GM19455 (cell line): ENCODE results near the gene DDX53.

Experiments
- ATAC-seq: cut with Tn5 transposase; IDR thresholded peaks from one replicate; pipeline ENCODE4 v1.9.1; 2021; ENCODE audit not compliant: unreplicated experiment

The DDX53 gene

DNA sequence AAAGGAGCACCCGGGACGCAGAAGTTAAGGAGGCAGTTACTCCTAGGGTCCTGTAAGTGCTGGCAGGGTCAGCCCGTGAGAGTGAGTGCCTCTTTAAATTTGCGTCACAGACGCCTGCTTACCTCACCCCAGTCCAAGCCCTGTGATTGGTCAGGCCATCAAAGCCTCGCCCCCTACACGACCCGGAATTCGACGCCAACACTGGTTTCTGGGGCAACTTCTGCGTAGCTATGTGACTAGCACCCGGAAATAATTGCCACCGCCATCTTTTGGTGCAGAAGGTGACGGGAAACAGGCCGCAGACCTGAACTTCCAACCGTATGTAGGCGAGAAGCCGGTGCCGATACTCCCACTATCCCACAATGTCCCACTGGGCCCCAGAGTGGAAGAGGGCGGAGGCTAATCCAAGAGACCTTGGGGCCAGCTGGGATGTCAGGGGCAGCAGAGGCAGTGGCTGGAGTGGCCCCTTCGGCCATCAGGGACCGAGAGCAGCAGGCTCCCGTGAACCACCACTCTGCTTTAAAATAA is at the start of gene DDX53:
TSS of gene DDX53 (plus strand) at position 265 of the 528 bp plus-strand sequence. CDS start at position 363, 98 bp downstream.
- no peak for ATAC-seq

DNA sequence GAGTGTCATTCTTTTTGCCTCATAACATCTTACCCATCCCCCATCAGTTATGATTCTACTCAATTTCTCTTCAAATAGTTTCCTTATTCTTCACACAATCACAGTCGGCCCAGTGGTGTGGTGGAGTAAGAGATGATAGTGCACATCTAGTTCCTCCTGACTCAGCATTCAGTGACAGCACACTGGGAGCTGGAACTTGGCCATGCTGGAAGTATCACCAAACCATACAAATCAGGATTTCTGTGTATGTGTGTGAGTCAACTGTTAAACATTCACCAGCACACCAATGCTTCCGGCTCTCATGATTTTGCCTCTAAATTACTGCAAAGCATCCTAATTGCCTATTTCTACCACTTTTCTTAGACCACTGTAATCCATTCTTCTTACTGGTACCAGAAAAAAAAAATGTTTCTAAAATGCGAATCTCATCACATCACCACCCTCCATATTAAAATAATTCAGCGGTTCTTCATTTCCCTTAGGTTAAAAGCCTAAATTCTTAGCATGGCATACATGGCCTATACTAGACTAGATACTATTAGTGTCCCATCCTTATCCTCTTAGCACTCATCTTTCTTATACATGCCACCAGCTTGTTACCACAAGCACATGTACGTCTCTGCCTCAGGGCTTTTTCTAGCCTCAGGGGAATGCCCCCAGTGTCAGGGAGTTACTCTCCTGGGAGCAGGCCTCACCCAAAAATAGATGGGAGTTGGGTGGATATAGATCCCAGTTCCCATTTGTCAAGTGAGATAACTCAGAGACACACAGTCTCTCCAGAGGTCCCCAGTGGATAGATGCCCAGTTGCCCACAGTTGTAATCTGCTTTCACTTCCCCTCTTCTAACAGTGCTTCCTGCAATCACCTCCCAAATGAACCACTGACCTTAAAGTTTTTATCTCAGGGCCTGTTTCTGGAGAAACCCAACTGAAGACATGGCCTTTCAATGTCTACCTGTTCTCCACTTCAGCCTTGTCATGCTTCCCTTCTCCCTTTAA is 49.2 kb upstream of the DDX53 start:
- ATAC-seq: no peak

DNA sequence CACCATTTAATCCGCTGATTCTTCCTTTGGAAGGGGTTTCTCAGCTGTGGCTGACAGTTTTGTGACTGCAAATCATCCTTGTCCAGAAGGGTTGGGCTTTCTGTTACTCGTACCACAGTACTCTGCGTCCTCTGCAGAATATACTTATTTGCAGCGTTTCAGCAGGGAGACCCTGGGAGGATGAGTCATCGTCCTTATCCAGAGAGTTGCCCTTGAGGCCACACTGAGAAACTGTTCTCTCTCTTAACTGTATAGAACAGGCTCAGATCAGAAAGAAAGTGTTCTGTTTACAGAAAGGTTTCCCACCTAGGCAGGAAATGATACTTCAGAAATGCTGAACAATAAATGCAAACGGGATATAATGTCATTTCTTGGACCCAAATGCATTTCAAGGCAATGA is 47.8 kb upstream of the DDX53 start:
- ATAC-seq: no peak

DNA sequence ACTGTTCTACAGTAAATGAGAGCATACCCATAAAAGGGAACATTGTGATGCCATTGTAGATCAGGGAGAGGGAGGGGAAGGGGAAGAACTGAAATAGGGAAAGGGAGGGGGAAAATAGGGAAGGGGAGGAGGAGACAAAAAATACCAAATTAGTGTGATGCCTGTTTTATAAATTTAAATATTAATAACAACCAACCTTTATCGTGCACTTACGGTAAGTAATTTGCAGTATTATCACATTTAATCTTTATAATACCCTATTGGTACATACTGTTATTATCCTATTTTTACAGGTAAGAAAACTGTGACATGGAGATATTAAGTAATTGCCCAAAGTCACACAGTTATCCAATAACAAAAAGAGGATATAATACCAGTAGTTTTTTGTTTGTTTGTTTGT is 41.5 kb upstream of the DDX53 start:
- no peak for ATAC-seq

DNA sequence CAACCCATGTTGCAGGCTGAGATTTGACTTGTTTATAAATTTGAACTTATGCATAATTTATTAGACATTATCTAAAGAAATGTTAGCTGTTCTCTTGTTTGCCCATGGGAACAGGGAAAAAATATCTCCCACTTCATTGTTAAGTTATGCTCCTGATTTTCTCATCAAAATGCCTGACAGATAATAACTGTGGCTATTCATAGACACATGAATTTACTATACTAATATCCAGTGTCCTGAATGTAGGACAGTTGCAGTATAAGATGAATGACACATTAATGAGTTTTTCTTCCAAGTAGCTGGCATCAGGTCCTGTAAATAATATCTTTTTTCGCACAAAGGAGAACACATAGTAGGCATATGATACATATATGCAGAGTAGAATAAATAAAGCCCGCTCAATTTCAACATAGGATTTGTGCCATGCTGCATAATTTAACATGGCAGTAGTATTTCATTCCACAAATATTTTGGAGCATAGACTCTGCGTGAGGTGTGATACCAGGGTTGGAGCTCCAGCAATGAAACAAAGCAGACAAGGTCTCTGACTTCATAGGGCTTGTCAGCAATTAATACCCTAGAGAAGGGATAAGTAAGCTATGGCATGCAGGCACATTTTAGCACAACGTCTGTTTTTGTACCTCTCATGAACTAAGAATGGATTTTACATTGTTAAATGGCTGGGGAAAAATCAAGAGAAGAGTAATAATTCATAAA is 40.4 kb upstream of the DDX53 start:
- no peak for ATAC-seq

DNA sequence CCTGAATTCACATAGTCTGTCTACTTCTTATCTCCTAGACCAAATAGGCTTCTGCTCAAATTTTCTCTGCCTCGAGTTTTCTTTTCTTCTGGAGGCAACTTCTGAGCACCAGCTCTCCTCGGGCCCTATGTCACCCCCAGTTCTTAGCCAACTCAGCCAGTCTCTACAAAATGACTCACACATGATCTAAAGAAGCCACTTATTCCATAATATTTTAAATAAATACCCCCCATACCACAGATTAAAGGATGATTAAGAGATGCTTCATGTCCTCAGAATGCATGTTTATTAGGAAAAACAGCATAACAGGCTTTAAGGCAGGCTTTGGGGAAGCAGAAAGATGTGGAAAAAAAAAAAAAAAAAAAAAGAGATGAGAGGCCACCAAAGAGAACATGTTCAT is 36.6 kb upstream of the DDX53 start:
- ATAC-seq: no peak

DNA sequence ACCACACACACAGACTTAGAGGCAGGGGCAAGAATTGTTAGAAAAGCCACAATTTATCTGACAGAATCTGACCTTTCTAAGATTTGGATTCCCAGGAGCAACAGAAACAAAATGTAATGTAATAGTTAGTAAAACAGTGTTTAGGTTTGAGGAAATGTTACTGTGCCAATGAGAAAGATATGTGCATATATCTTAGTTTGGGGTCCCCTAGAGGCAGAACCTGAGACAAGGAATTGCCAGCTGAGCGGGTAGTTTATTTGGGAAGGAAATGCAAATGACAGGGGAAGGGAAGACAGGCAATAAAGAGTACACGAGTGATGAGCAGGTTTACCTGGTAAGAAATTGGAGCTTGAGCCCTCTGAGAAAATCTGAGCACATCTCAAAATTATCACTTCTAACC is 31.3 kb upstream of the DDX53 start:
- no peak for ATAC-seq

DNA sequence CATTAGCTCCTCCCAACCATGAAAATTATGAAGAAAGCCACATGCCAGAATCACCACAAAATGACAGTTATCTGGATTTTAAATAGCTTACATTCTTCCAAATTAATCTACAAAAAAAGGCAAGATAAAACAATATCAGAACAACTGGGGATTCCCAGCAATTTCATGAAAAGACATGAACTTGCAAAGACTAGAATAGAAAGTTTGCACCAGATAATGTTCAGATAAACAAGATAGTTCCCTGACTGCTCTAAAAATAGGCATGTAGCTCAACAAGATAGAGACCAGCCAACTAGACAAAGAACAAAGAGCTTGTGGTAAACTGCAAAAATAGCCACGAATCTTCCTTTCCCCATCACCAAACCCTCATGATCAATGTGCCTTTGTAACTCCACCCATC is 30.3 kb upstream of the DDX53 start:
- no peak for ATAC-seq

DNA sequence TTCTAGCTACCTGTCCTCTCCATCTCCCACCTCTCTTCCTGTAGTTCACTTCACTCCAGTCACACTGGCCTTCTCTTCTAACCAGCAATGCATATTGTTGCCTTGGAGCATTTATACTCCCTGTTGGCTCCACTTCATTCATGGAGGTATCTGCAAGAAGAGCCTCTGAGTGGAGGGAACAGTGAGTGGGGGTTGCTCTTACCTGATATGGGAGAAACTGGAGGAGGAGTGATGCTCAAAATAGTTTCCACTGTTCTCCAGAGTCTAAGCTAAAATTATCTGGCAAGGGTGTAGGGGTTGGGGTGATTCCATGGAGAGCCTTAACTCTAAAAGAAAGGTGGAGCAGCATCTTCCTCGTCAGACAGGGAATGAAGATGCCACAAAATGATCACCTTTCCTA is 28.9 kb upstream of the DDX53 start:
- ATAC-seq: no peak

DNA sequence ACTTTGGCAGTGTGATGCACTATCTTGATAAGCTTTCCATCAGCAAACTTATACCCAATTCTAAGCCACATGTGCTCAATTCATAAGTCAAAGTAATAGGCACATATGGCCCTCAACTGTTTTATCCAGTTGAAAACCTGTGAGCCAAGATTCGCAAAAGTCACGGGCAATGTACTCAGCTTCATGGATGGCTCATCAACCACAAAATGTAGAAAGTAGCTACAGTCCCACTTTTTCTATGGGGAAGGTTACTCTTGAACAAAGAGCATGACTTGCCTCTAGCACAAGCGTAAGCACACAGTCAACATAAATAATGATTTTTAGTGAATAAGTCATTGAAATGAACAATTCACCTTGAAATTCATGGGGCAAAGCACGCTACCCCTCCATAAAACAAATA is 25.1 kb upstream of the DDX53 start:
- ATAC-seq: no peak

DNA sequence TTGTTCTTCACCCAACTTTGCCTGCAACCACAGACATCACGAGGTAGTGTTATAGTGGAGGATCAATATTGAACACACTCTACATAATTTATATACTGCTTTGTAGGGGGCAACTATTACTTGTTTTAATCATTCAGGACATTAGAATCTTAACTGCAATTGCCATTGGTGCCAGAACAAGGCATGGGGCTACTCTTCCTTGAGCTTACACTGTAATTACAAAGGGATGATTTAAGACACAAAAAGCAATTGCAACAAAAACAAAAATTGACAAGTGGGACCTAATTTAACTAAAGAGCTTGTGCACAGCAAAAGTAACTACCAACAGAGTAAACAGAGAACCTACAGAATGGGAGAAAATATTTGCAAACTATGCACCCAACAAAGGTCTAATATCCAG is 24.0 kb upstream of the DDX53 start:
- no peak for ATAC-seq

DNA sequence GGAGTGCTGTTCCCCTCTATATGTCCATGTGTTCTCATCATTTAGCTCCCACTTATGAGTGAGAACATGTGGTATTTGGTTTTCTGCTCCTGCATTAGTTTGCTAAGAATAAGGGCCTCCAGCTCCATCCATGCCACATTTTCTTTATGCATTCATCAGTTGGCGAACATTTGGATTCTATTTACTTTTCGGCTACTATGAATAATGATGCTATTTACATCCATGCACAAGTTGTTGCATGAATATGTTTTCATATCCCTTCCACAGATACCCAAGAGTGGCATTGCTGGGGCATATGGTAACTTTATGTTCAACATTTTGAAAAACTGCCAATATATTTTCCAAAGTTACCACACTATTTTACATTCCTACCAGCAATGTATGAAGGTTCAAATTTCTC is 13.8 kb upstream of the DDX53 start:
- ATAC-seq: no peak

DNA sequence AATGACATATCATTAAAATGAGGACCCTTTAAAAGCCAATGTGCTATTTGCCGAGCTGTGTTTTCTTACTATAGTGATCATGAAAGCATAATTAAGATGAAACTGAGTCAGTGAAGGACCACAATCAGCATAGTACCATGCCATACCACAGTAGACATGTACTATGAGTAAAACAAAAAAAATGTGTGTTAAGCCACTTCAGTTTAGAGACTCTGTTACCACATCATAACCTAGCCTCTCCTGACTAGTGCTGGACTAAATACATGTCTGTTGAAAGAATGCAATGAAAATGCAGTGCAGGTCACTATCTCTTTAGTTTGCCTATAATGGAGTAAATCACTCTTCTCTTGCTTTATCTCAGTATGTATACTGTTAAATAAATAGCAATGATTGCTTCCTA is 12.3 kb upstream of the DDX53 start:
- ATAC-seq: no peak

DNA sequence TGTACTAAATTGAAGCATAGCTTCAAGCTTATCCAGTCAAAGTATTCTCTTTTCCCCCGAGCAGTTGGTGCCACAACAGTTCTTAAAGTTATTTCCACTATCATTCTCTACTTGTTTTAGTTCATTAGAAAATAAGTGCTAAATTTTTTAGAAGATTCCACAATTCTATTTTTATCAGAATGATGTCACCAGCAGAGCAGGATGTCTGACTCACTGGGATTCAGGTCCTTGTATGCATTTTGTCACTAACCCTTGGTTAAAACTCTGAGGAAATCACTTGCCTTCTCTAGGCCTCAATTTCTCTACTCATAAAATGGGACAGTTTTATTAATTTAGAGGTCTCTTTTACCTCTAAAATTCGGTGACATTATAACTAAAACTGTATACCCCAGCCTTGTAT is 3.4 kb downstream of the DDX53 start:
- ATAC-seq: no peak

DNA sequence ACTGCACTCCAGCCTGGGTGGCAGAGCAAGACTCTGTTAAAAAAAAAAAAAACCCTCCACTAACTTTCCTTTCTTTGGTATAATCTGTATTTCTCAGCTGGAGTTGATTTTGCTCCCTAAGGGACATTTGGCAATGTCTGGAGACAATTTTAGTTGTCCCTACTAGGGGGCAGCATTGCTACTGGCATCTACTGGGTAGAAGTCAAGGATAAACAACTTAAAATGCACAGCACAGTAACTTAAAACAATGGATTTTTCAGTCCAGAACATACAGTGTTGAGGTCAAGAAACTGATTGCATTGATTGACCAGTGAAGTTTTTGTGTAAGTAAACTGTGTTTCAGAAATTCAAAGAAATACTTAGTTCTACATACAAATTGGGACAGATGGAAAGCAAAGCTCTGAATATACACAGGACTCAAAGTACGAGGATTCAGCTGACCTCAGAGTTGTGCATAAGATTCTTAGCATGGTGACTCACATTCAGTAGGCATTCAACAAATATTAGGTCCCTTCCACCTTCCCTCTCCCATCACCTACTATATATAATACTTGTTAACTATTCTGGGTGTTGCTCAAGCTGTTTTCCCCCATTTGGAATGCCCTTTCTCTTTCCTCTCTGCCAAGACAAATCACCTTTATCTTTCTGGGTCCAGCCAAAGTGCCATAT is 8.8 kb downstream of the DDX53 start:
- ATAC-seq: no peak

DNA sequence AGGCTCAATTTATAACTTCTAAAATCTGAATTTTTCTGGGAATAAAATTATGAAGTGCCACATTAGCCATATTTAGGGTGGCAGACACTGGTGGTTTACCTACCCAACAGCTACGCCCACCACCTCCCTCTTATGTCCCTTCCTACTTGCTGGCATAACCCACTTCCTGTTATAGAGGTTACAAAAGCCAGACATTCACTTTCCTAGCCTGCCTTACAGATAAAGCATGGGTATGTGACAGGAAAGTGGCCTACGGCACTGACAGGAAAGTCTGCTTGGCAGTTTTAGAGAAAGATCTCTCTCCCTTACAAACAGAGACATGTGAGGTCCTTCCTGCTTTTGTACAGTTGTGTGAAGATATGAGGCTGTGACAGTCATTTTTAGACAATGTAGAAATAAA is 12.4 kb downstream of the DDX53 start:
- no peak for ATAC-seq

DNA sequence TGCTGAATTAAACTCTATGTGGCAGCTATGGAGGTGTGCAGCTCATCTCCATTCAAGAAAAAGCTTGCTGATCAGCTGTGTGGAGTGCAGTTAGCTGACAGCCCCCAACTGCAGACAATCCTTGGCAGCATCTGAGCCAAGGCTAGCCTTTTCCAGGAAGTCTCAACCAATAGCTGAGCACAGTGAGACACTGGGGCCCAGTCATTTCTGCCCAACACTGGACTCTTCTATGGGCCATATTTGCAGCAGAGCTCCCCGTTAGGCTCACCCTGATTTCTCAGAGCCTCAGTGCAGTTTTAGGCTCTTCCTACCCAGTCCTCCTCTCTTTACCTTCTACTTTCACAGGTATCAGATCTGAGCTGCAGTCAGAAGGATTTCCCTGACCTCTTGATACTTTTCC is 12.9 kb downstream of the DDX53 start:
- ATAC-seq: no peak

DNA sequence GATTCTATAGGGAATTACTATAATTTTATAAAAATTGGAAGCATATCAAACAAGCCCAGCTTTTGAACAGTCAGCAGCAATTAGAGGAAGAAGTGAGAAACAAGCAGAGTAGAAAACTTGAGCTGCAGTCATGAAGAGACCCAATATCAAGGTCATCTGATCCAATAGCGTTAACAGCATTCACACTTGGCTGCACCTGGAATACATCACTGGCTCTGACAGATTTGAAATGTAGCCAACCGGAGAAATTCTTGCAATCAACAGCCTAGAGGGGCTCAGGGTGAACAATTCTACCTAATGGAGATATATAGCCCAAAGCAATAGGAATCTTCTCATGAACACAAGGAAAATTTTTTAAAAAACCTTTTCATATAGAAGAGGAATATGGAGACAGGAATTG is 13.6 kb downstream of the DDX53 start:
- no peak for ATAC-seq

DNA sequence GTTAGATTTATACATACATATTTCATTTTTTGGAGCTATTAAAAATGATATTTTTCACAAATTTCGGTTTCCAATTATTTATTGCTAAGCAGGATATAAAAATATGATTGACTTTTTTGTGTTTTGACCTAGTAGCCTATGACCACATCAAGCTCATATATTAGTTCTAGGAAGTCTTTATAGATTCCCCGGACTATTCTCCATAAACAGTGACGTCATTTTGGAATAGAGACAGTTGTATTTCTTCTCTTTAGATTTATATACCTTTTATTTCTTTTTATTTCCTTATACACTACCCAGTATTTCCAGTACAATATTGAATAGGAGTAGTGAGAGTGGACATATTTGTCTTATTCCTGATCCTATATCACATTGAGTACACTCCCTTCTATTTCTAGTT is 31.8 kb downstream of the DDX53 start:
- ATAC-seq: no peak

DNA sequence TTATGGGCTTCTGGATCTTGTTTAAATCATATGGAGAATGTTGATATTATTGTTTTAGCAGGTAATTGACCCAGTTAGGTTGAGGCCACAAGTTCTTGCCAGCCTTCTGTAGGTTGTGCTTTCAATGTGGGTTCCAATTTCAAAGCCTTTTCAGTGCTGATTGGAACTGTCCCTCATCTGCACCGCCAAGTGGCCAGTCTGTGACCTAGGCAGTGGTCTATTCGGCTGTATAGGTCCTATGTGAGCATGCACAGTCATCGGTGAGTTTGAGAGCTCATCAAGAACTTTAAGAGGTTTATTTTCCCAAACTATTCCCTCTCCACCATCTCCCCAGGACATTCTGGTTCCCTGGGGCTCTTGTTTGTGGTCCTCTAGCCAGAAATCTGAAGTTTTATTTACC is 35.7 kb downstream of the DDX53 start:
- no peak for ATAC-seq

DNA sequence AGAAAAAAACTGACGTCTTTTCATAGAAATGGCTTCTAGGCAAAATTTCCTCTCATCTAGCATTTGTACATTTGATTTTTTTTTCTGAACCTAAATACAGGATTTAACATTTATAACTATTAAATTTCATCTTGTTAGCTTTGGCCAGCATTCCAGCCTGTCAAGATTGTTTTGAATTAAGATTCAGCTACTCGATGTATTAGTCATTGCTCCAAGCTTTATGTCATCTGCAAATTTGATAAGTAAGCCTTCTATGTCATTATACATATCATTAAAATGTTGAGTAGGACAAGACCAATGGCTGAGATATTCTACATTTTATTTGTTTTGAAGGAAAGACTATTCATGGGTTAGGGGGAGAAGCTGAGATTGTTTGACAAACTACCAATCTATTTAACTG is 46.7 kb downstream of the DDX53 start:
- no peak for ATAC-seq
